ENCODE data around the gene SRBD1.

The SRBD1 gene

DNA sequence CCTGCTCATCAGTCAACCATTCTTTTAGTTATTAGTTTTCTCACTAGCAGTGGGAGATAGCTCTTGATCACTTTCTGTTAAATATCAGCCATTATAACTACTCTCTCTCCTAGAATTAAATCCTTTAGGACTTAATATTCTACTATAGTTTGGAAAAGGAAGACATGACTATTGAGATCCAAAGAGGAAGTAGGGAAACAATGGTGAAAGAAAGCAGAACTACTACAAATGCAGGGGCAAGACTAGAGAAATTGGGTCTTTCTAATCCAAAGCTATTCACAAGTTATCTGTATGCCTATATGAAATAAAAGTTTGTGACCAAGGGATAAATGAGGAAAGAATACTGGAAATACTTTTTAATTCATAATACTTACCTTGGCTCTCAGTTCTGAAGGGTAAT lies 65.1 kb downstream of the SRBD1 start:
- DNase-seq (ENCODE audit: low read depth in 2 of 2) = no peak

DNA sequence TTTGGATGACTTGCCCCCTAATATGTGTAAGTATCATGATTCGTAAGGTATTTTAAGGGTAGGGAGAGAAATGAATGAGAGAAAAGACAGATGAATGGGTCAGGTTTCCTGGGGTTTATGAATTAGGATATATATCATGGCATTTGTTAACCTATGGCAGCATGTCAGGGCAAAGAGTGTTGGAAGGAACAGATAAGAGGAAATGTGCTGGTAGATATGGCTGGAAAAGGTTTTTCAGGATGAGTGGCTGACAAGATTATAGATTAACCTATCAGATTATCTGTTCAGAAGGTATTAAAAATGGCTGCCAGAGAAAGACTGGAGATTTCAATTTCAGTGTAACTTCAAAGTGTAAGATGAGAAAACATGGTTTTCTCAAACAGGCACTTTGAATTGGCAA lies 67.8 kb downstream of the SRBD1 start:
- no peak for DNase-seq (ENCODE audit: low read depth in 2 of 2)

DNA sequence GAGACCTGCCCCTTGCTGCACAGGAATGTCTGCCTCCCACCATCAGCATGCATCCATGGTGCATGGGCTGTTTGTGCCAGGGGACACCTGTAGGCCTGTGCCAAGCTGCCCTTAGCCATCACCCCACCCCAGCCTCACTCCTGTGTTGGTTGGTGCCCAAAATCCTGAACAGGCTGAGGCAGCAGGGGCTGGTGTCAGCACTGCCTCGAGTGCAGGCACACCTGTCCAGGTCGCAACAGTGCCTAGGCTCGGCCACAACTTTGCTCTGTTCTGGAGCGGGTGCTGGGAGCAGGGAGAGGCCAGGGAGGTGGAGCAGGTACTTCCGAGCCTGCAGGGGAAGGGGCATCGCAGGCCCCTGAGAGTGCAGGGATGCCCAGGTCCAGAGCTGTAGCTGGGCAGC lies 69.1 kb downstream of the SRBD1 start:
- DNase-seq (ENCODE audit: low read depth in 2 of 2) = no peak

GRCh38 chr2:45541450-45541849 lies 69.6 kb downstream of the SRBD1 start:
- no peak for DNase-seq (ENCODE audit: low read depth in 2 of 2)

DNA sequence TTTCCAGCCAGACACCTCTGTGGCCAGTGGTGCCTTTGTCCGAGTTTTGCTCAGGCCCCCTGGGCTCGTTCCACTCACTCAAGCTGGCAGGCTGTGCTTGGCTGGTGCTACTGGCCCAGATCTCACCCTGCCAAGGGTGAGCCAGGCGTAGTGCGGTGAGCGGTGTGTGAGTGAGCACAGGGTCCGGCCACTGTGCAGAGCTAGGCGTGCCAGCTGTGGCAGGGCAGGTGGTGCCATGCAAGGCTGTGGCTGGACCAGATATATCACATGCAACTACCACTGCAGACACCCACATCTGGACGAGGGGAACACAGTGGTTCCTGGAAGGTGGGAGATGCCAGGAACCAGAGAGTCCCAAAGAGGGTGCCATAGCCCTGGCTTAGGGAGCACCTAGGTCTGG lies 70.1 kb downstream of the SRBD1 start:
- no peak for DNase-seq (ENCODE audit: low read depth in 2 of 2)

DNA sequence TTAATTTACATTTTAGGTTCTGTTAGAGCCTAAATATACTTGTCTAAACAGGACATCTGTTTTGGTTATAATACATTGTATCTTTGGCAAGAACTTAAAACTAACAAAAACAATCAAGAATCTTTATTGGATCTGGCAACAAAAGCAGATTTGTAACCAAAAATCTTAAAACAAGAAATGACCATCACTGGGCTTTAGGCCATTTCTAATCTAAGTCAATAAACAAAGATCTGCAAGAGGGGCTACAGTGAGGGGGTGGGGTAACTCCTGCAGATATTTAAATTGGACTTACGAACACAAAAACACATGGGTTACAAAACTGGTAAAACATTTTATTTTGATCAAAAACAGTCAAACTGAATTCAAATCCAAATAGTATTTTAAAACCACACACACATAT lies 77.3 kb downstream of the SRBD1 start:
- no peak for DNase-seq (ENCODE audit: low read depth in 2 of 2)

DNA sequence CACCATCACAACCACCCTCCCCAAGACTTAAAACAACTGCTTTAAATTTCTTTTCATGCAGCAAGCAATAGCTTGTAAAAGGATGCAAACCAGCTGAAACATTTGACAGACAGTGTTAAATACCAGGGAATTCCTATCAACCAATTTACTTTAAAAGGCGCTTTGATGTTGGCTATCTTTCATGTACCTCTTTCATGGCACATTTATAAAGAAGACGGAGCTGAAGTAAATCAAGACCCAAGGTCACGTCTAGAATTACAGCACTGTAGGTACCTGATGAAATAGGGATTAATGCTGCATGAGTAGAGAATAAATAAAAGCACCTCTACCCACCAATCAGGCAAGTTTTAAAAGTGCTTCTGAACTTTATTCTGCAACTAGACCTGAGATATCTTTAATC lies 78.9 kb downstream of the SRBD1 start:
- DNase-seq (ENCODE audit: low read depth in 2 of 2) = no peak

- DNase-seq (ENCODE audit: low read depth in 2 of 2) = no peak
Measured at GRCh38 chr2:45524016-45524415, 87.1 kb downstream of the SRBD1 start.

GRCh38 chr2:45518546-45518945 lies 92.5 kb downstream of the SRBD1 start:
- DNase-seq (ENCODE audit: low read depth in 2 of 2) = no peak

DNA sequence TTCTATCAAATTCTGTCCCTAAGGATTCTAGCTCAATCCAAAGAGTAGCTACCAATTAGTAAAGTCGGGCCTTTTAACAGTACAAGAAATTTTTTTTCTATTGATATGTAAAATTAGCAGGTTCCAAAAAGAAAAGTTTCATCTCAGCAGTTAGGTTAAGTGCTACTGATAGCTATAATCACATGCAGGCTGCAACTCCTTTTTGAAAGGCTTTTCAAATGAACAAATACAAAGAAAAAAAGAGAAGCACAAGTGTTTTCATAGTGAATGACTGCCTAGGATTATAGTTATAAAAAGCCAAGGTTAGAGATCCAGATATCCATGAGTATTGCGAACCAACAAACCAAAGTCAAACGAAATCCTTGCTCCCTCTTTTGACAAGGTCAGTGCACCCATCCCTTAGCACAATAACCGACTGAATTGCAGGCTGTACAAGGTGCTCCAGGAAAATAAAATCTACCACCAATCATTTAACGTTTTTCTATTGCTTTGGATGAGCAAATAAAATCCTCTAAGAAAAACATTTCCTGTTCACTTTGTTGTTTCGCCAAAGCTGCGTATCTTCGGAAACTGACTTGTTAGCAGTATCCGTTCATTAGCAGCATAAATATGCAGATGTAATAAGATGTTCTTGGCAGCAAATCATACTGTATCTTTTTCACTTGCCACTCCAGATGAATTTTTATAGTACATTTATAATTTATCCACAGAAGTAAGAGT lies 100.2 kb downstream of the SRBD1 start:
- no peak for DNase-seq (ENCODE audit: low read depth in 2 of 2)

DNA sequence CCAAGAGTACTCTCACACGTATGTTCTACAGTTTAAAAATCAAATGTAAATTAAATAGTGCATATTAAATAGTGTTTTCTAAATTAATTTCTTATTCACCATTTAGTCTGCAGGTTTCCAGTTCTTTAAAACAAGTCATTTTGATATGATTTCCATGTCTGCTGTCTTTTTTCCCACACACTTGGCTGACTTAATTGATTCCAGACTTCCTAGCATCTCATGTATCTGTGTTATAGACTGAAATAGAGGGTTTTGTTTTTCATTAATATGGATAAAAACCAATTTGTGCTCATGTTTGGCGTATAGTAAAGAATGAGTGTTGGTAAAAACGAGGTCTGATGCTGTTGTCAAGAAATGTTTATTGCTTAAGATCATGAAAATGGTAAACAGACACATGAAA lies 104.3 kb downstream of the SRBD1 start:
- DNase-seq (ENCODE audit: low read depth in 2 of 2) = no peak

GRCh38 chr2:45505138-45505537 lies 105.9 kb downstream of the SRBD1 start:
- DNase-seq (ENCODE audit: low read depth in 2 of 2) = no peak

GRCh38 chr2:45498661-45499550 lies 112.2 kb downstream of the SRBD1 start:
- DNase-seq (ENCODE audit: low read depth in 2 of 2) = no peak

DNA sequence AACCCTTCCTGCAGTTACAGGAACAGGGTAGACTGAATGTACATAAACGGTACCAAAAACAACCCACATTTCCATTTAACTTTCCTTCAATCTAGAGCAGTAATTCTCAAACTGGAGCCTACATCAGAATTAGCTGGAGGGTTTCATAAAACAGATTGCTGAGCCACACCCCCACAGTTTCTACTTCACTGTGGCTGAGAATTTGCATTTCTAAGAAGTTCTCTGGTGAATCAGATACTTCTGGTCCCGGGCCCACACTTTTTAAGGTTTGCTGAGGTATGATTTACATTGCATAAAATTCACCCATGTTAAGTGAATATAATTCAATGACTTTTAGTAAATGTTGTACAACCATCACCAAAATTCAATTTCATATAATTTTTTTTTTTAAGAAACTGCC lies 113.7 kb downstream of the SRBD1 start:
- peak; percentile 37 to 51 for DNase-seq (ENCODE audit: low read depth in 2 of 2)

- DNase-seq (ENCODE audit: low read depth in 2 of 2) = no peak
Measured at GRCh38 chr2:45496869-45497268, 114.2 kb downstream of the SRBD1 start.

DNA sequence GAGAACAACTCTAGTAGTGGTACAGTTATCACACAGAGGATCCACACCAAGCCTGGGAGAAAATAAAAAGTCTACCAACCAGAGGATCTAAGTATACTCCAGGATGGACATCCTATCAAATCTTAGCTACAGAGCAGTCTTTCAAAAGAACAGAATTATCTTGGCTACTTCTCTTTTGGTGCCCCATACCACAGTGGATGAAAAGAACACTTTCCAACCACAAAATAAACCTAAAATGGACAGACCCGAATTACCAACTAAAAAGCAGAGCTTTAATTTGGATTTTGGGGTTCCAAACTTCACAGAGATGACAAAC lies 116.1 kb downstream of the SRBD1 start:
- DNase-seq (ENCODE audit: low read depth in 2 of 2) = no peak

- no peak for DNase-seq (ENCODE audit: low read depth in 2 of 2)
Measured at GRCh38 chr2:45494275-45494977, 116.6 kb downstream of the SRBD1 start.

- no peak for DNase-seq (ENCODE audit: low read depth in 2 of 2)
Measured at GRCh38 chr2:45484965-45485364, 126.1 kb downstream of the SRBD1 start.

DNA sequence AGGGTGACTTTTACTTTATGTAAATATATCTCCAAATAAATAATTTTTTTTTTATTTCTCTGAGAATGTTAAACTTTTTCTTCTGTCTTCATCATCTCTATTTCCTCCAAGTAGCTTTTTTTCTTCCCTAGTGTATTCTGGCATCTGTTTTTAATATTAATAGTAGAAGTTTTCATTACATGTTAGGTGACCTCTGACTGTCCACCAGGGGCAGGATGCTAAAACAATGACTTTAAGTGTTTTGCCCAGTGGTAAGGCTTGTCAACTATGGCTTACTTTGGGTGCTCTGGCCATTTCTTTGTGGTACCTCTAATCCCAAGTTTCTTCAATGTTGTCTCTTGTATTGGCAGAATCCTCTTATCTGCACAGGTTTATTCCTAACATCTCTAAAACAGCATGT lies 127.1 kb downstream of the SRBD1 start:
- DNase-seq (ENCODE audit: low read depth in 2 of 2) = no peak

GRCh38 chr2:45477546-45477945 lies 133.5 kb downstream of the SRBD1 start:
- no peak for DNase-seq (ENCODE audit: low read depth in 2 of 2)

- DNase-seq (ENCODE audit: low read depth in 2 of 2) = no peak
Measured at GRCh38 chr2:45470531-45470930, 140.5 kb downstream of the SRBD1 start.

DNA sequence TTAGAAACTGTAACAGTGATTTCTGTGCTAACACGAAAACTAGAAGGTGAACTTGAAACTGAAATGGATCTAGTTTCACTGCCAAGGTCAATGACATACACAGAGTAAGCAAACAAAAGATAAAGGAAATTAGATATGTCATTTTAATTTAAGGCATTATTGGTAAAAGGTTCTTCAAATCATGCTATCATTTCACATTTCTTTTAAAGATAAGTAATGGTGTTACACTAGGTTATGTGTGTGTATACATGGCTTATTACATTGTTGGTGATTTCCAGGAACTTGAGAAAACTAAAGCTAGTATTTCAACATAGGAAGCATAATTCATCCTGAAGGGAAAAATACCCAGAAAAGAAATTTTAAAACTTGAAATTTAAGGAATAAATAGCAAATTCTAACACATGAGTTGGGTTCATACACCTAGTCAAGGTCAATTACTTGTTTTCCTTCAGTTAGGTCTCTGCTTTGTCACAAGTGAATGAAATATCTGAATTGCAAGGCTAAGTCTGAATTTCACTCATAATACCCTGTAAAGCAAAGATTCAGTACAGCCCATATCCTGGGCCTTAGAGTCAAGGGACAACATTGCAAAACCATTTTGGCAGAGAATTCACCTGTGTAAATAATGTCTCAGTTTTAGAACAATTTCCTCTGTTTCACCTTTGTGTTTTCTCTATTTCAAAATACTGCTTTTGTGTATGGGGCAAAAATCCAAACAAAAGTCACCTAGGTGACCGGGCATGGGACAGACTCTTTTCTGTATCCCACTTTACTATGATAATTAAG lies 141.6 kb downstream of the SRBD1 start:
- DNase-seq (ENCODE audit: low read depth in 2 of 2) = no peak

Measured in stimulated activated CD4-positive, alpha-beta T cell treated with anti-CD3 and anti-CD28 coated beads, Interleukin-15, amount 100 ng/mL, for 48 hours (primary cell).